Caco-2 (cell line): ENCODE measurements around the gene CLCA4. TPM values are rescaled to one million over a fixed set of nuclear protein-coding genes. Genes with fewer than 3 reads are reported as not detected.

Experiments used
- BruUV-seq: library from RNA; stranded (reverse); fragments of 400-500 nt; replicated peaks from 2 replicates; lab custom pipeline; 2021; lab: Mats Ljungman, UMichigan
- CTCF ChIA-PET: fragments of 300-600 bp; sonication (Branson Sonifier 250); formaldehyde crosslinking; loops from one replicate; lab custom pipeline; 2022; ENCODE audit warnings: antibody characterized with exemption; lab: Charles Lee
- POLR2A ChIA-PET: fragments of 300-600 bp; sonication (Branson Sonifier 250); formaldehyde crosslinking; loops from one replicate; lab custom pipeline; 2022; ENCODE audit warnings: antibody characterized with exemption; lab: Charles Lee
- DNase-seq, 2 experiments: peaks; one replicate each; pipeline versions ENCODE4 v3.0.0 to v3.0.0-alpha.2; 2020 to 2022
- H3K27me3 ChIP-seq: replicated peaks from 2 replicates; pipeline ENCODE4 v1.6.0; 2011; ENCODE audit warnings: low read length; ENCODE audit not compliant: control insufficient read depth, insufficient read depth
- H3K36me3 ChIP-seq: 2 replicates; pipeline ENCODE4 v1.5.1; 2011; ENCODE audit warnings: low read length; ENCODE audit not compliant: control insufficient read depth, insufficient read depth
- H3K4me1 ChIP-seq: fragments of 250-450 bp; sonication (Bioruptor Pico); 2 replicates; pipeline ENCODE4 v1.5.1; 2020; ENCODE audit warnings: mild to moderate bottlenecking
- H3K4me3 ChIP-seq: 2 replicates; pipeline ENCODE4 v1.5.1; 2011; ENCODE audit warnings: low read depth, mild to moderate bottlenecking, control low read depth, low read length
- H3K9me3 ChIP-seq: fragments of 250-450 bp; sonication (Bioruptor Pico); 2 replicates; pipeline ENCODE4 v1.5.1; 2020; ENCODE audit warnings: mild to moderate bottlenecking, moderate library complexity
- H3K27ac Mint-ChIP-seq: one replicate; pipeline ENCODE4 v1.8.0; 2022; ENCODE audit warnings: mixed read lengths; ENCODE audit not compliant: unreplicated experiment
- H3K27me3 Mint-ChIP-seq: one replicate; pipeline ENCODE4 v1.8.0; 2022; ENCODE audit warnings: mixed read lengths; ENCODE audit not compliant: insufficient read depth, unreplicated experiment
- H3K36me3 Mint-ChIP-seq: one replicate; pipeline ENCODE4 v1.8.0; 2022; ENCODE audit warnings: mild to moderate bottlenecking, mixed read lengths; ENCODE audit not compliant: insufficient read depth, unreplicated experiment
- H3K4me1 Mint-ChIP-seq: one replicate; pipeline ENCODE4 v1.8.0; 2022; ENCODE audit warnings: low read depth, mixed read lengths; ENCODE audit not compliant: unreplicated experiment
- H3K4me3 Mint-ChIP-seq: one replicate; pipeline ENCODE4 v1.8.0; 2022; ENCODE audit warnings: mild to moderate bottlenecking, moderate library complexity, mixed read lengths; ENCODE audit not compliant: unreplicated experiment
- H3K9me3 Mint-ChIP-seq: one replicate; pipeline ENCODE4 v1.8.0; 2022; ENCODE audit warnings: mixed read lengths; ENCODE audit not compliant: unreplicated experiment
- intact Hi-C: fragments of 100-400 bp; cut with micrococcal nuclease; formaldehyde crosslinking; loops from one replicate; pipeline ENCODE4 v1.10.0; 2022; ENCODE audit not compliant: unreplicated experiment
- total RNA-seq: library from RNA; stranded (reverse); gene quantifications from 2 replicates; pipeline ENCODE4 v1.2.3, GENCODE V29; 2022
- TF ChIP-seq, protein P1 (sequence below), 2 experiments: fragments of 200-600 bp in 1 of 2; IDR thresholded peaks; 1 replicate in 1 of 2; 2 replicates in 1 of 2; pipeline versions ENCODE4 v1.5.1 to v1.8.0; 2011 to 2022; ENCODE audit warnings: antibody characterized with exemption in 1 of 2, control low read depth in 1 of 2, inconsistent platforms in 1 of 2, low read depth in 1 of 2, low read length in 1 of 2, mild to moderate bottlenecking in 1 of 2, moderate library complexity in 1 of 2; ENCODE audit not compliant: insufficient read depth in 1 of 2, severe bottlenecking in 1 of 2, unreplicated experiment in 1 of 2

CLCA4 gene
- total RNA-seq, 1 experiment from 2014 or later = not detected

DNA sequence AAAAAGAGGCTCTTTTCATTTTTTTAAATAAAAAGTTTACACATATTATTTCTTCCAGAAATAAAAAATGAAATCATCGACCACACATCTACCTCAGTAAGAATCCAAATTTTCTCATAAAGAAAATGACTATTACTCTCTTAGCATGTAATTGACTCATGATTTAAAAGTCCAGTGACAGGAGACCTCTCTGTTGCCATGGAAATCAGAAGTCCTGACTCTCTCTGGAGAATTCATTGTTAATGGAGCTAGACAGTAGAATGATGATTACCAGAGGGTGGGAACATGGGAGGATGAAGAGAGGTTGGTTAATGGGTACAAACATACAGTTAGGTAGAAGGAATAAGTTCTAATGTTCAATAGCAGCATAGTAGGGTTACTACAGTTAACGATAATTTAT lies 5.0 kb upstream of the CLCA4 start:
- Histone ChIP-seq H3K27me3 (no peaks in the 10 kb centered on the region), H3K9me3 (no peaks in the 10 kb centered on the region), H3K4me1 (no peaks in the 10 kb centered on the region), H3K36me3 (no peaks in the 10 kb centered on the region), H3K4me3 (no peak overlapping the region)
- ChIA-PET POLR2A (no interaction called here), CTCF (no interaction called here)
- no peak overlapping the region for H3K27ac Mint-ChIP-seq
- no peaks in the 10 kb centered on the region for H3K27me3 Mint-ChIP-seq
- BruUV-seq = no TSS peak
- H3K36me3 Mint-ChIP-seq = no peaks in the 10 kb centered on the region
- no peaks in the 10 kb centered on the region for H3K4me1 Mint-ChIP-seq
- H3K4me3 Mint-ChIP-seq = no peak overlapping the region
- intact Hi-C loops = no loop called here
- TF ChIP-seq, protein P1, sequence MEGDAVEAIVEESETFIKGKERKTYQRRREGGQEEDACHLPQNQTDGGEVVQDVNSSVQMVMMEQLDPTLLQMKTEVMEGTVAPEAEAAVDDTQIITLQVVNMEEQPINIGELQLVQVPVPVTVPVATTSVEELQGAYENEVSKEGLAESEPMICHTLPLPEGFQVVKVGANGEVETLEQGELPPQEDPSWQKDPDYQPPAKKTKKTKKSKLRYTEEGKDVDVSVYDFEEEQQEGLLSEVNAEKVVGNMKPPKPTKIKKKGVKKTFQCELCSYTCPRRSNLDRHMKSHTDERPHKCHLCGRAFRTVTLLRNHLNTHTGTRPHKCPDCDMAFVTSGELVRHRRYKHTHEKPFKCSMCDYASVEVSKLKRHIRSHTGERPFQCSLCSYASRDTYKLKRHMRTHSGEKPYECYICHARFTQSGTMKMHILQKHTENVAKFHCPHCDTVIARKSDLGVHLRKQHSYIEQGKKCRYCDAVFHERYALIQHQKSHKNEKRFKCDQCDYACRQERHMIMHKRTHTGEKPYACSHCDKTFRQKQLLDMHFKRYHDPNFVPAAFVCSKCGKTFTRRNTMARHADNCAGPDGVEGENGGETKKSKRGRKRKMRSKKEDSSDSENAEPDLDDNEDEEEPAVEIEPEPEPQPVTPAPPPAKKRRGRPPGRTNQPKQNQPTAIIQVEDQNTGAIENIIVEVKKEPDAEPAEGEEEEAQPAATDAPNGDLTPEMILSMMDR (IDR thresholded peaks at IDR 0.05; ENCODE audit: insufficient read depth in 1 of 2, low read depth in 1 of 2, low read length in 1 of 2, severe bottlenecking in 1 of 2, unreplicated experiment in 1 of 2) = no peak
- H3K9me3 Mint-ChIP-seq = no peaks in the 10 kb centered on the region
- no peak for DNase-seq

DNA sequence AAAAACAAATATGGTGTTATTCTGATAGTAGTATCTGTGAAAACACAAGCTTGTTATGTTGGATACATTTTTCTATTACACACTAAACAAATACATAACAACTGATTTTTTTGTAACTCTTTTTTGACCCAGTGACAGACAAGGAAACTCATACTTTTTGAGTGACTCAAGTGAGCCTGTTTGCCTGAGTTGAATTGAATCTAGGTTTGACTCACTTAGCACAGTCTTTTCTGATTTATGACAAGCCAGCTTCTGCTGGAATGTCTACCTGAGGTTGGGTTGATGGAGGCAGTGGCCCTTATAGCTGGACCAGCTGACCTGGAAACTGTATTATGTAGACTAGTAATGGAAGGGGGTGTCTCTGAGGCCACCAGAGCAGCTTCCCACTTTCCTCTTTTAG lies 4.2 kb upstream of the CLCA4 start:
- intact Hi-C loops = no loop called here
- DNase-seq = no peak

DNA sequence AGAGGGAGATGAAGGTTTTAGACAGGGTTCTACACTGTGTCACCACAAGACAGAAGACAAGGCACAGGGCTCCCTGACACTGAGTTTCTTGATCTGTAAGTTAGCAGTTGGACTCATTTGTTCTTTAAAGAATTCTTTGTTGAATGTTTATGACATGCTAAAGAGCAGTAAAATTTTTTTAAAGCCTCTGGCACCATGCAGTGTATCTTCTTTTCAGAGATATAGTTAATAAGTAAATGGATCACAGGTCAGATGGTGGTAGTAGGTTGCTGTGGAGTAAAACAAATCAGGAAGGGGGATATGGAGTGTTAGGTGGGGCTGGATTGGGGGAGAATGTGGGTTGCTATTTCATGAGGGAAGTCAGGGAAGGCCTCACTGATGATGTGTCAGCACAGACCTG lies 2.0 kb downstream of the CLCA4 start:
- Histone ChIP-seq H3K36me3 (no peaks in the 10 kb centered on the region), H3K4me3 (no peak overlapping the region), H3K4me1 (no peaks in the 10 kb centered on the region), H3K27me3 (no peaks in the 10 kb centered on the region), H3K9me3 (no peaks in the 10 kb centered on the region)
- ChIA-PET POLR2A (no interaction called here), CTCF (no interaction called here)
- Mint-ChIP-seq H3K4me1 (peaks cover 6% of the 10 kb centered on the region), H3K4me3 (no peak overlapping the region), H3K36me3 (no peaks in the 10 kb centered on the region), H3K27me3 (no peaks in the 10 kb centered on the region), H3K27ac (no peak overlapping the region), H3K9me3 (no peaks in the 10 kb centered on the region)
- no TSS peak for BruUV-seq
- DNase-seq = no peak
- TF ChIP-seq, protein P1 (IDR thresholded peaks at IDR 0.05; ENCODE audit: insufficient read depth in 1 of 2, low read depth in 1 of 2, low read length in 1 of 2, severe bottlenecking in 1 of 2, unreplicated experiment in 1 of 2) = no peak
- intact Hi-C loops = no loop called here

More for the DNA sequence above, 4.2 kb upstream of the CLCA4 start:
- Mint-ChIP-seq H3K36me3 (no peaks in the 10 kb centered on the region), H3K27ac (no peak overlapping the region), H3K4me3 (no peak overlapping the region), H3K4me1 (no peaks in the 10 kb centered on the region), H3K27me3 (no peaks in the 10 kb centered on the region), H3K9me3 (no peaks in the 10 kb centered on the region)
- Histone ChIP-seq H3K36me3 (no peaks in the 10 kb centered on the region), H3K4me3 (no peak overlapping the region), H3K4me1 (no peaks in the 10 kb centered on the region), H3K9me3 (no peaks in the 10 kb centered on the region), H3K27me3 (no peaks in the 10 kb centered on the region)
- ChIA-PET POLR2A (no interaction called here), CTCF (no interaction called here)
- no TSS peak for BruUV-seq
- TF ChIP-seq, protein P1 (IDR thresholded peaks at IDR 0.05; ENCODE audit: insufficient read depth in 1 of 2, low read depth in 1 of 2, low read length in 1 of 2, severe bottlenecking in 1 of 2, unreplicated experiment in 1 of 2) = no peak
